Endothelial cell of umbilical vein (primary cell): Measurements from ENCODE around the gene RFLNA. TPM values are rescaled to one million over a fixed set of nuclear protein-coding genes. Genes with fewer than 3 reads are reported as not detected.

Source experiments
- BruUV-seq: library from RNA; stranded (reverse); fragments of 400-500 nt; replicated peaks from 2 replicates; lab custom pipeline; 2021; lab: Mats Ljungman, UMichigan
- CTCF ChIA-PET: fragments of 300-600, 350-600 bp; sonication (Branson Sonifier 250); formaldehyde crosslinking; loops from one replicate; lab custom pipeline; 2021; ENCODE audit warnings: antibody characterized with exemption, inconsistent platforms; lab: Charles Lee
- POLR2A ChIA-PET: fragments of 300-600, 350-600 bp; sonication (Branson Sonifier 250); formaldehyde crosslinking; loops from one replicate; lab custom pipeline; 2021; ENCODE audit warnings: antibody characterized with exemption, inconsistent platforms; lab: Charles Lee
- DNase-seq: peaks from one replicate; pipeline ENCODE4 v3.0.0-alpha.2; 2011; ENCODE audit warnings: low read depth, low spot score
- FAIRE-seq: peaks from 2 replicates; lab custom pipeline; 2011; peaks lifted over from hg19 to GRCh38; lab: Jason Lieb, UNC
- H2AFZ ChIP-seq: 2 replicates; pipeline ENCODE4 v1.6.0; 2012; ENCODE audit warnings: low read depth, low read length, control low read depth, inconsistent platforms
- H3K27ac ChIP-seq: 2 replicates; pipeline ENCODE4 v1.5.1; 2011; ENCODE audit warnings: low read depth, mild to moderate bottlenecking, control low read depth, low read length, moderate library complexity; ENCODE audit not compliant: insufficient read depth
- H3K27me3 ChIP-seq, 2 experiments: 2 replicates each; pipeline versions ENCODE4 v1.6.0 to v1.6.1; 2011; ENCODE audit warnings: low read length in 2 of 2, mixed read lengths in 1 of 2; ENCODE audit not compliant: control insufficient read depth in 2 of 2, insufficient read depth in 2 of 2
- H3K36me3 ChIP-seq, 2 experiments: 2 replicates in 1 of 2; 3 replicates in 1 of 2; pipeline ENCODE4 v1.5.1; 2011; ENCODE audit warnings: low read length in 2 of 2, mild to moderate bottlenecking in 1 of 2, moderate library complexity in 1 of 2; ENCODE audit not compliant: control insufficient read depth in 2 of 2, insufficient read depth in 2 of 2; ENCODE audit errors: extremely low read depth in 1 of 2
- H3K4me1 ChIP-seq: 3 replicates; pipeline ENCODE4 v1.5.1; 2011; ENCODE audit warnings: mild to moderate bottlenecking, low read length; ENCODE audit not compliant: control insufficient read depth, insufficient read depth; ENCODE audit errors: extremely low read depth
- H3K4me2 ChIP-seq: 2 replicates; pipeline ENCODE4 v1.6.1; 2011; ENCODE audit warnings: low read length, control low read depth, mixed read lengths; ENCODE audit not compliant: insufficient read depth
- H3K4me3 ChIP-seq, 3 experiments: fragments of 200-600 bp in 1 of 3; sonication (generic), shearing (Covaris generic) in 1 of 3; replicated peaks in 1 of 3; 2 replicates each; pipeline ENCODE4 v1.5.1; 2011 to 2016; ENCODE audit warnings: control low read depth in 3 of 3, low read length in 3 of 3, mild to moderate bottlenecking in 2 of 3, inconsistent platforms in 1 of 3, low read depth in 1 of 3, moderate library complexity in 1 of 3; ENCODE audit not compliant: insufficient read depth in 1 of 3
- H3K79me2 ChIP-seq: 2 replicates; pipeline ENCODE4 v1.6.0; 2012; ENCODE audit warnings: low read length, inconsistent platforms; ENCODE audit not compliant: control insufficient read depth, insufficient read depth
- H3K9ac ChIP-seq: replicated peaks from 2 replicates; pipeline ENCODE3; 2011; ENCODE audit warnings: low read length, control low read depth; ENCODE audit not compliant: insufficient read depth; ENCODE audit errors: extremely low read depth
- H3K9me1 ChIP-seq: replicated peaks from 3 replicates; pipeline ENCODE4 v1.6.0; 2011; ENCODE audit warnings: mild to moderate bottlenecking, low read length; ENCODE audit not compliant: control insufficient read depth, insufficient read depth; ENCODE audit errors: extremely low read depth
- H3K9me3 ChIP-seq: replicated peaks from 2 replicates; pipeline ENCODE4 v1.5.1; 2012; ENCODE audit warnings: low read length, inconsistent platforms; ENCODE audit not compliant: control insufficient read depth, insufficient read depth
- H4K20me1 ChIP-seq: replicated peaks from 2 replicates; pipeline ENCODE3; 2011; ENCODE audit warnings: mild to moderate bottlenecking, low read length; ENCODE audit not compliant: control insufficient read depth, insufficient read depth; ENCODE audit errors: extremely low read depth
- EZH2 ChIP-seq: IDR thresholded peaks from 2 replicates; pipeline ENCODE4 v1.6.1; 2012; ENCODE audit warnings: borderline replicate concordance, low read depth, mild to moderate bottlenecking, moderate library complexity, low read length, inconsistent platforms; ENCODE audit not compliant: severe bottlenecking
- FOS ChIP-seq: IDR thresholded peaks from 2 replicates; pipeline ENCODE4 v1.6.1; 2011; ENCODE audit warnings: mild to moderate bottlenecking, low read length, moderate library complexity, borderline replicate concordance; ENCODE audit not compliant: insufficient read depth
- GATA2 ChIP-seq: IDR thresholded peaks from 2 replicates; pipeline ENCODE4 v1.7.0; 2011; ENCODE audit warnings: low read depth, mild to moderate bottlenecking, moderate library complexity, mixed read lengths, low read length; ENCODE audit not compliant: insufficient read length, insufficient read depth
- JUN ChIP-seq: IDR thresholded peaks from 2 replicates; pipeline ENCODE4 v1.6.1; 2011; ENCODE audit warnings: borderline replicate concordance, low read depth; ENCODE audit not compliant: insufficient read length, insufficient read depth
- MYC ChIP-seq: IDR thresholded peaks from one replicate; pipeline ENCODE4 v1.6.1; 2011; ENCODE audit warnings: mild to moderate bottlenecking, low read depth, low read length
- POLR2A ChIP-seq: IDR thresholded peaks from 2 replicates; pipeline ENCODE4 v1.6.1; 2012; ENCODE audit warnings: low read depth, mild to moderate bottlenecking, control low read depth, low read length
- POLR2AphosphoS5 ChIP-seq: IDR thresholded peaks from 2 replicates; pipeline ENCODE4 v1.6.1; 2012; ENCODE audit warnings: low read depth, mild to moderate bottlenecking, control low read depth, low read length, moderate library complexity; ENCODE audit not compliant: insufficient read depth
- dilution Hi-C: fragments of 300-500 bp; cut with MboI; formaldehyde crosslinking; loops from one replicate; pipeline ENCODE4 v1.15.0; 2019; ENCODE audit warnings: low sequenced_read_pairs; ENCODE audit not compliant: extremely low pct_ligation_motif_present
- intact Hi-C: fragments of 100-400 bp; cut with micrococcal nuclease; formaldehyde crosslinking; loops from one replicate; pipeline ENCODE4 v1.10.0; 2022
- polyA plus RNA-seq, 4 experiments: library from polyadenylated mRNA; depleted of rRNA in 3 of 4; stranded (reverse) in 3 of 4; unstranded in 1 of 4; fragments of >200 nt; gene quantifications; 2 replicates each; pipeline versions ENCODE4 v1.2.1 to v1.2.3, GENCODE V29; 2011 to 2012; ENCODE audit warnings: missing spikeins in 1 of 4
- total RNA-seq: library from RNA; stranded (reverse); gene quantifications from 2 replicates; pipeline ENCODE4 v1.2.3, GENCODE V29; 2021
- TF ChIP-seq, protein P1 (sequence below), 2 donors: IDR thresholded peaks; 1 replicate in 1 of 2; 2 replicates in 1 of 2; pipeline ENCODE4 v1.5.1; 2011; ENCODE audit warnings: low read length in 2 of 2, mild to moderate bottlenecking in 2 of 2, moderate library complexity in 2 of 2, control low read depth in 1 of 2, inconsistent platforms in 1 of 2, low read depth in 1 of 2; ENCODE audit not compliant: insufficient read depth in 1 of 2; ENCODE audit errors: extremely low read depth in 1 of 2
- TF ChIP-seq, protein P2 (sequence below): IDR thresholded peaks from 2 replicates; pipeline ENCODE4 v1.6.1; 2011; ENCODE audit not compliant: insufficient read depth, insufficient read length

RFLNA gene
- total and polyA plus RNA-seq, 2 donors (not counting 3 experiments of a cell fraction or from before 2014, with no cell fraction given), result 19.7 to 24.5 TPM

DNA sequence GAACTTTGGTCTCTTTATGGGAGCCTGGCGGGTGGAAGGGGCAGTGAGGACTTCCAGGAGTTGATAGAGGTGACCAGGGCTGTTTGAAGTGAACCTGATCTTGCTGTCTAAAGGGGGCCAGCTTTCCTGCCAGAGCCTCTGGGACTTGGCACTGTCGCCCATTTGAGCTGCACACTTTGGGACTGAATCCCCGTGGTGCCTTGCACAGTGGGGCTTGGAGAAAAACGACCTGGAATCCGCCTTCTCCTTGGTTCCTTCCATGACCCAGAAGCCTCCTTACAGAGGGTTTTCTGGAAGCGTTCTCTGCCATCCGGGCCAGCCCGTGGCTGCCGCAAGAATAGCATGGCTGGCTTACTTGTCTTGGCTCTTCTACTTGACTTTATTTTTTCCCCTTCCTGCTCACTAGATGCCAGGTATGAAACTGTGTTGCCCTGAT is 2.0 kb downstream of the RFLNA start:
- ChIA-PET POLR2A (no interaction called here), CTCF (interaction anchor here (1.2 to 2.2 kb wide), 3 partner anchors 23 to 253 kb away, joined by 3 to 27 read pairs (median 3); no protein-coding TSS in a partner anchor)
- TF ChIP-seq, protein P1, sequence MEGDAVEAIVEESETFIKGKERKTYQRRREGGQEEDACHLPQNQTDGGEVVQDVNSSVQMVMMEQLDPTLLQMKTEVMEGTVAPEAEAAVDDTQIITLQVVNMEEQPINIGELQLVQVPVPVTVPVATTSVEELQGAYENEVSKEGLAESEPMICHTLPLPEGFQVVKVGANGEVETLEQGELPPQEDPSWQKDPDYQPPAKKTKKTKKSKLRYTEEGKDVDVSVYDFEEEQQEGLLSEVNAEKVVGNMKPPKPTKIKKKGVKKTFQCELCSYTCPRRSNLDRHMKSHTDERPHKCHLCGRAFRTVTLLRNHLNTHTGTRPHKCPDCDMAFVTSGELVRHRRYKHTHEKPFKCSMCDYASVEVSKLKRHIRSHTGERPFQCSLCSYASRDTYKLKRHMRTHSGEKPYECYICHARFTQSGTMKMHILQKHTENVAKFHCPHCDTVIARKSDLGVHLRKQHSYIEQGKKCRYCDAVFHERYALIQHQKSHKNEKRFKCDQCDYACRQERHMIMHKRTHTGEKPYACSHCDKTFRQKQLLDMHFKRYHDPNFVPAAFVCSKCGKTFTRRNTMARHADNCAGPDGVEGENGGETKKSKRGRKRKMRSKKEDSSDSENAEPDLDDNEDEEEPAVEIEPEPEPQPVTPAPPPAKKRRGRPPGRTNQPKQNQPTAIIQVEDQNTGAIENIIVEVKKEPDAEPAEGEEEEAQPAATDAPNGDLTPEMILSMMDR (IDR thresholded peaks at IDR 0.05; ENCODE audit: extremely low read depth in 1 of 2, insufficient read depth in 1 of 2, low read depth in 1 of 2, low read length in 2 of 2), result no peak
- TF ChIP-seq POLR2A (no peak), POLR2AphosphoS5 (no peak), GATA2 (no peak), JUN (no peak), FOS (no peak), EZH2 (no peak), MYC (no peak)
- TF ChIP-seq, protein P2, sequence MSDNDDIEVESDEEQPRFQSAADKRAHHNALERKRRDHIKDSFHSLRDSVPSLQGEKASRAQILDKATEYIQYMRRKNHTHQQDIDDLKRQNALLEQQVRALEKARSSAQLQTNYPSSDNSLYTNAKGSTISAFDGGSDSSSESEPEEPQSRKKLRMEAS, result no peak
- no TSS peak for BruUV-seq
- FAIRE-seq, result no peak
- Histone ChIP-seq H3K4me2 (peak overlapping the region; percentile 71), H3K9me1 (no peaks in the 10 kb centered on the region), H3K36me3 (no peaks in the 10 kb centered on the region), H3K27ac (peak overlapping the region; percentile 57), H3K27me3 (no peaks in the 10 kb centered on the region), H3K4me3 (peak overlapping the region; percentile 58 to 76 (median 62)), H3K9ac (peak overlapping the region; percentile 37), H2AFZ (peak overlapping the region; percentile 11), H3K79me2 (peaks cover 65% of the 10 kb centered on the region), H3K9me3 (no peaks in the 10 kb centered on the region), H3K4me1 (peaks cover 21% of the 10 kb centered on the region), H4K20me1 (no peaks in the 10 kb centered on the region)
- peak; percentile 37 for DNase-seq
- dilution Hi-C loops, result no loop called here
- intact Hi-C loops, result loop anchor here (5.0 kb wide), 1 partner anchor 245 kb away; no protein-coding TSS in a partner anchor
